ENCODE data around the gene NUP188.

Gene NUP188

GRCh38 chr9:128947527-128948301 lies at the start of gene NUP188, which contains the start of gene DOLK:
NUP188 (plus strand) TSS chr9:128947699; CDS start chr9:128947720, 21 bp downstream.
DOLK (minus strand) TSS chr9:128947603; CDS start chr9:128947303, 300 bp downstream.
- Histone ChIP-seq H3K27me3 (no peaks in the 10 kb centered on the region), H3K36me3 (peaks cover 0 to 56% (median 8%) of the 10 kb centered on the region in 3 donors), H3K9me3 (no peaks in the 10 kb centered on the region), H3K27ac (peak within 1 kb of the TSS; percentile 87 to 96), H3K4me3 (peak within 1 kb of the TSS; percentile 92 to 96), H3K4me1 (peaks cover 0 to 27% (median 13%) of the 10 kb centered on the region in 4 donors)
- intact Hi-C loops (cut with DNase I; ENCODE audit: low total_unique reads), result no loop called here
- peak; percentile 95 to 97 for DNase-seq
- no peak for TF ChIP-seq CTCF (IDR thresholded peaks at IDR 0.05)

- peaks cover 0 to 70% (median 50%) of the 10 kb centered on the region in 4 donors for H3K4me1 ChIP-seq
- H3K36me3 ChIP-seq, result peaks cover 29 to 77% (median 53%) of the 10 kb centered on the region in 3 donors
- intact Hi-C loops (cut with DNase I; ENCODE audit: low total_unique reads), result no loop called here
- H3K9me3 ChIP-seq, result no peaks in the 10 kb centered on the region
- H3K27ac ChIP-seq, result peak overlapping the region; percentile 33 to 56
- no peak for TF ChIP-seq CTCF (IDR thresholded peaks at IDR 0.05)
- H3K4me3 ChIP-seq, result no peak overlapping the region
- no peak for DNase-seq
- no peaks in the 10 kb centered on the region for H3K27me3 ChIP-seq
Observed at GRCh38 chr9:128898382-128898781, 49.1 kb upstream of the NUP188 start.

GRCh38 chr9:128898845-128899565 lies 48.5 kb upstream of the NUP188 start:
- DNase-seq, result no peak
- H3K27ac ChIP-seq, result peak overlapping the region; percentile 33 to 56
- no peak overlapping the region for H3K4me3 ChIP-seq
- intact Hi-C loops (cut with DNase I; ENCODE audit: low total_unique reads), result no loop called here
- H3K9me3 ChIP-seq, result no peaks in the 10 kb centered on the region
- H3K4me1 ChIP-seq, result peaks cover 0 to 70% (median 50%) of the 10 kb centered on the region in 4 donors
- peaks cover 29 to 72% (median 48%) of the 10 kb centered on the region in 3 donors for H3K36me3 ChIP-seq
- no peaks in the 10 kb centered on the region for H3K27me3 ChIP-seq
- TF ChIP-seq CTCF (IDR thresholded peaks at IDR 0.05), result no peak

GRCh38 chr9:128899566-128900322 lies 47.8 kb upstream of the NUP188 start:
- H3K36me3 ChIP-seq, result peaks cover 26 to 66% (median 45%) of the 10 kb centered on the region in 3 donors
- H3K27ac ChIP-seq, result peak overlapping the region; percentile 37 to 56
- no peak overlapping the region for H3K4me3 ChIP-seq
- intact Hi-C loops (cut with DNase I; ENCODE audit: low total_unique reads), result no loop called here
- TF ChIP-seq CTCF (IDR thresholded peaks at IDR 0.05), result no peak
- no peaks in the 10 kb centered on the region for H3K27me3 ChIP-seq
- DNase-seq, result no peak
- H3K4me1 ChIP-seq, result peaks cover 0 to 70% (median 51%) of the 10 kb centered on the region in 4 donors
- H3K9me3 ChIP-seq, result no peaks in the 10 kb centered on the region

GRCh38 chr9:128901379-128901778 lies 46.1 kb upstream of the NUP188 start:
- H3K4me3 ChIP-seq, result no peak overlapping the region
- intact Hi-C loops (cut with DNase I; ENCODE audit: low total_unique reads), result no loop called here
- H3K27me3 ChIP-seq, result no peaks in the 10 kb centered on the region
- no peaks in the 10 kb centered on the region for H3K9me3 ChIP-seq
- H3K36me3 ChIP-seq, result peaks cover 24 to 51% (median 37%) of the 10 kb centered on the region in 3 donors
- DNase-seq, result no peak
- TF ChIP-seq CTCF (IDR thresholded peaks at IDR 0.05), result no peak
- peak overlapping the region; percentile 80 to 83 for H3K27ac ChIP-seq
- peaks cover 0 to 72% (median 42%) of the 10 kb centered on the region in 4 donors for H3K4me1 ChIP-seq
